Common myeloid progenitor, CD34-positive (primary cell): Measurements from ENCODE around the gene FBN3.

Experiments used
- CTCF ChIA-PET: fragments of 350-600 bp; sonication (Branson Sonifier 250); formaldehyde crosslinking; loops from one replicate; lab custom pipeline; 2021; ENCODE audit warnings: antibody characterized with exemption; lab: Charles Lee
- POLR2A ChIA-PET: fragments of 350-600 bp; sonication (Branson Sonifier 250); formaldehyde crosslinking; loops from one replicate; lab custom pipeline; 2021; ENCODE audit warnings: antibody characterized with exemption; lab: Charles Lee
- DNase-seq, 3 donors: peaks; one replicate each; pipeline versions ENCODE4 v3.0.0 to v3.0.0-alpha.2; 2013
- H3K27ac ChIP-seq, 2 experiments: 1 replicate in 1 of 2; 2 replicates in 1 of 2; pipeline ENCODE4 v1.7.0; 2013; ENCODE audit warnings: inconsistent platforms in 2 of 2, low read length in 2 of 2, mild to moderate bottlenecking in 2 of 2, low read depth in 1 of 2, moderate library complexity in 1 of 2; ENCODE audit not compliant: severe bottlenecking in 2 of 2, insufficient read depth in 1 of 2, poor library complexity in 1 of 2
- H3K27me3 ChIP-seq, 5 experiments: replicated peaks in 2 of 5; 1 replicate in 3 of 5; 2 replicates in 2 of 5; pipeline versions ENCODE4 v1.6.1 to v1.7.0; 2013; ENCODE audit warnings: low read length in 4 of 5, mild to moderate bottlenecking in 2 of 5, moderate library complexity in 2 of 5, inconsistent platforms in 1 of 5; ENCODE audit not compliant: insufficient read depth in 5 of 5, control insufficient read depth in 4 of 5
- H3K36me3 ChIP-seq, 4 experiments: 1 replicate in 2 of 4; 2 replicates in 2 of 4; pipeline versions ENCODE4 v1.6.1 to v1.7.0; 2013; ENCODE audit warnings: low read length in 3 of 4, control low read depth in 1 of 4, mild to moderate bottlenecking in 1 of 4; ENCODE audit not compliant: control insufficient read depth in 4 of 4, insufficient read depth in 4 of 4
- H3K4me1 ChIP-seq, 4 experiments: 1 replicate in 3 of 4; 2 replicates in 1 of 4; pipeline versions ENCODE4 v1.6.1 to v1.7.1; 2013; ENCODE audit warnings: low read length in 3 of 4, mild to moderate bottlenecking in 3 of 4, control low read depth in 1 of 4, inconsistent platforms in 1 of 4, moderate library complexity in 1 of 4; ENCODE audit not compliant: control insufficient read depth in 4 of 4, insufficient read depth in 4 of 4; ENCODE audit errors: control extremely low read depth in 1 of 4
- H3K4me3 ChIP-seq, 7 experiments: 1 replicate in 4 of 7; 2 replicates in 3 of 7; pipeline versions ENCODE4 v1.5.1 to v1.7.0; 2013; ENCODE audit warnings: mild to moderate bottlenecking in 7 of 7, low read length in 6 of 7, moderate library complexity in 6 of 7, inconsistent platforms in 2 of 7, low read depth in 2 of 7, control low read depth in 1 of 7; ENCODE audit not compliant: insufficient read depth in 4 of 7, control insufficient read depth in 1 of 7; ENCODE audit errors: extremely low read depth in 1 of 7
- H3K9me3 ChIP-seq, 5 experiments: 1 replicate in 4 of 5; 2 replicates in 1 of 5; pipeline versions ENCODE4 v1.6.1 to v1.7.1; 2013; ENCODE audit warnings: low read length in 4 of 5, mild to moderate bottlenecking in 2 of 5, inconsistent platforms in 1 of 5, low read depth in 1 of 5, moderate library complexity in 1 of 5; ENCODE audit not compliant: control insufficient read depth in 4 of 5, insufficient read depth in 2 of 5; ENCODE audit errors: control extremely low read depth in 1 of 5
- WGBS: methylation state at CpG from one replicate; pipeline ENCODE4 v1.1.5; 2013; ENCODE audit not compliant: insufficient coverage; 5-methylcytosine and 5-hydroxymethylcytosine counted together

Gene FBN3

GRCh38 chr19:8086849-8087248 lies 62.5 kb downstream of the FBN3 start:
- Histone ChIP-seq H3K36me3 (no peaks in the 10 kb centered on the region), H3K27ac (no peak overlapping the region), H3K4me1 (no peaks in the 10 kb centered on the region), H3K9me3 (peaks cover 0 to 4% (median 0%) of the 10 kb centered on the region in 5 experiments), H3K27me3 (peaks cover 0 to 3% (median 0%) of the 10 kb centered on the region in 5 experiments), H3K4me3 (no peak overlapping the region)
- no peak for DNase-seq
- CTCF ChIA-PET: no interaction called here
- 95% methylated on average over 13 of the region's 13 CpGs for WGBS
- POLR2A ChIA-PET: no interaction called here

DNA sequence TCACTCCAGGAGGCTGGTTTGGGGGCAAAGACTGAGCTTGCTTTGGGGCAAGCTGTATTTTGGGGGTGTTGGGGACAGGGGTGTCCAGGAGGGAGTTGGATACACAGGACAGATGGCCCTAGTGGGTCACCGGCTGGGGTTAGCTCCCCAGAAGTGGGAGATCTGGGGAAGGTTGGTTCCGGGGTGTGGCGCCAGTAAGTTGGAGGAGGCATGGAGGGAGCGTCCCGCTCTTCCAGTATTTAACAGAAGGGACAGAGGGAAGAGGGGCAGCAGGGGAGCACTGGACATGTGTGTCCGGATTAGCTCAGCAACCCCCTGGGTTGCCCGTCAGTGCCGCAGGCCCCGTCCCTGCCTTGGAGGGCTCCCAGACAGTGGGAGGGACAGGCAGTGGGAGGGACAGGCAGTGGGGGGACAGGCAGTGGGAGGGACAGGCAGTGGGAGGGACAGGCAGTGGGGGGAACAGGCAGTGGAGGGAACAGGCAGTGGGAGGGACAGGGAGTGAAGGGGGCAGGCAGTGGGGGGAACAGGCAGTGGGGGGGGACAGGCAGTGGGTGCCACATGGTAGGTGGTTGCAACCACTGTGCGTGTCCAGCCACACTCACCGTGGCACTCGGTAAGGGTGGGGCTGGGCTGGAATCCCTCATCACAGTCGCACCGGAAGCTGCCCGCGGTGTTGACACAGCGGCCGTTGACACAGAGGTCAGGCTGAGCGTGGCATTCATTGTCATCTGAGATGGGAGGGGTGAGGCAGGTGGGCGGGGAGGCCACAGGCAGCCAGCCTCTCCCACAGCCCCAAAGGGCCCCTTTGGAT lies 63.6 kb downstream of the FBN3 start:
- DNase-seq: peak in 1 of 3 donors; percentile 40
- Histone ChIP-seq H3K36me3 (no peaks in the 10 kb centered on the region), H3K27ac (no peak overlapping the region), H3K9me3 (peaks cover 0 to 4% (median 0%) of the 10 kb centered on the region in 5 experiments), H3K27me3 (no peaks in the 10 kb centered on the region), H3K4me3 (no peak overlapping the region), H3K4me1 (no peaks in the 10 kb centered on the region)
- ChIA-PET CTCF (no interaction called here), POLR2A (no interaction called here)
- WGBS: 53% methylated on average over 12 of the region's 20 CpGs

- WGBS: 98% methylated on average over 12 of the region's 13 CpGs
- DNase-seq: no peak
- ChIA-PET CTCF (no interaction called here), POLR2A (no interaction called here)
- Histone ChIP-seq H3K27ac (no peak overlapping the region), H3K36me3 (no peaks in the 10 kb centered on the region), H3K27me3 (peaks cover 0 to 2% (median 0%) of the 10 kb centered on the region in 5 experiments), H3K9me3 (no peaks in the 10 kb centered on the region), H3K4me3 (no peak overlapping the region), H3K4me1 (no peaks in the 10 kb centered on the region)
Observed at GRCh38 chr19:8084152-8084551, 65.2 kb downstream of the FBN3 start.

DNA sequence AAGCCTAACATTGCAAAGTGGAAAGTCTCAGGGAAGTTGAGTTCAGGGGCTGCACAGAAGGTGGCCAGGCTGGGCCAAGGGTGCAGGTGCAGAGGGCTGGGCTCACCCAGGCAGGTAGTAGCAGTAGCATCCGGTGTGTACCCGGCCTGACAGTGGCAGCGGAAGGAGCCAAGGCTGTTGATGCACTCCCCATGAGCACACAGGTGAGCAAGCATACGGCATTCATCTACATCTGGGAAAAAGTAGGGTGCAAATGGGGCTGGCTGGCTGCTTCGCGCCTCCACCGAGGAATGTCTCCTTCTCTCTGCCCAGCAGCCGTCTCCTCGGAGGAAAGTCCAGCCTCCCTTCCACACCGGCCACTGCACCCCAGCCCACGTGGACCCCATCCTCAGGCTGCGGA lies 66.3 kb downstream of the FBN3 start:
- H3K36me3 ChIP-seq: no peaks in the 10 kb centered on the region
- no peak for DNase-seq
- POLR2A ChIA-PET: no interaction called here
- 94% methylated on average over 7 of the region's 12 CpGs for WGBS
- no peaks in the 10 kb centered on the region for H3K9me3 ChIP-seq
- CTCF ChIA-PET: no interaction called here
- no peak overlapping the region for H3K4me3 ChIP-seq
- H3K4me1 ChIP-seq: no peaks in the 10 kb centered on the region
- no peak overlapping the region for H3K27ac ChIP-seq
- peaks cover 0 to 2% (median 0%) of the 10 kb centered on the region in 5 experiments for H3K27me3 ChIP-seq

- H3K27me3 ChIP-seq: peaks cover 0 to 2% (median 0%) of the 10 kb centered on the region in 5 experiments
- POLR2A ChIA-PET: no interaction called here
Observed at GRCh38 chr19:8081569-8082550, 67.5 kb downstream of the FBN3 start.

DNA sequence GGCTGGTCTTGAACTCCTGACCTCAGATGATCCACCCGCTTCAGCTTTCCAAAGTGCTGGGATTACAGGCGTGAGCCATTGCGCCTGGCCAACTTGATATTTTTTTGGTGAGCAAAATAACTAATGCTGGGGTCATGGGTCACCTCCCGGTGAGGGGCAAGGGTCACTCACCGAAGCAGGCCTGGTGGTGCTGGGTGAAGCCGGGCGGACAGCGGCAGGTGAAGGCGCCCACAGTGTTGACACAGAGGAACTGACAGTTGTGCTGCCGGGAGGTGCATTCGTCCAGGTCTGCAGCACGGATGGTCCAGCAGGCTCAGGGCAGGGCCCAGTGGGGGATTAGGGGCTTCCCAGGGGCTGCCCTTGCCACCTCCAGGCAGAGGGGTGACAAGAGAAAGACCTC lies 68.6 kb downstream of the FBN3 start:
- H3K36me3 ChIP-seq: no peaks in the 10 kb centered on the region
- H3K4me3 ChIP-seq: no peak overlapping the region
- DNase-seq: no peak
- peaks cover 0 to 2% (median 0%) of the 10 kb centered on the region in 5 experiments for H3K27me3 ChIP-seq
- ChIA-PET POLR2A (no interaction called here), CTCF (no interaction called here)
- no peak overlapping the region for H3K27ac ChIP-seq
- no peaks in the 10 kb centered on the region for H3K4me1 ChIP-seq
- 90% methylated on average over 12 of the region's 12 CpGs for WGBS
- H3K9me3 ChIP-seq: no peaks in the 10 kb centered on the region

More at GRCh38 chr19:8081569-8082550, 67.5 kb downstream of the FBN3 start:
- Histone ChIP-seq H3K27ac (no peak overlapping the region), H3K4me3 (no peak overlapping the region), H3K9me3 (no peaks in the 10 kb centered on the region), H3K4me1 (no peaks in the 10 kb centered on the region), H3K36me3 (no peaks in the 10 kb centered on the region)
- CTCF ChIA-PET: no interaction called here
- no peak for DNase-seq
- 90% methylated on average over 6 of the region's 11 CpGs for WGBS
